SK-N-SH (cell line): Measurements from ENCODE around the gene EXD2. TPM values are rescaled to one million over a fixed set of nuclear protein-coding genes. Genes with fewer than 3 reads are reported as not detected.

Experiments
- CTCF ChIA-PET: fragments of 300-600, 350-600 bp; formaldehyde crosslinking; extraction: SDS; loops from one replicate; lab custom pipeline; 2021; lab: Yijun Ruan, JAX
- POLR2A ChIA-PET: fragments of 350-600 bp; sonication (Branson Sonifier 250); formaldehyde crosslinking; extraction: SDS; loops from one replicate; lab custom pipeline; 2020; ENCODE audit warnings: antibody characterized with exemption, inconsistent platforms; lab: Yijun Ruan, JAX
- DNase-seq: peaks from one replicate; pipeline ENCODE4 v3.0.0; 2012
- H2AFZ ChIP-seq: fragments of 200-600 bp; sonication (generic); 2 replicates; pipeline ENCODE4 v1.8.1; 2016; ENCODE audit warnings: antibody characterized with exemption, mild to moderate bottlenecking, low read depth
- H3F3A ChIP-seq: fragments of 200-600 bp; sonication (generic); replicated peaks from 2 replicates; pipeline ENCODE3; 2016; ENCODE audit warnings: antibody characterized with exemption, mild to moderate bottlenecking; ENCODE audit not compliant: insufficient read depth
- H3K27ac ChIP-seq, 2 experiments: fragments of 200-500 bp in 1 of 2; fragments of 200-600 bp in 1 of 2; sonication (Bioruptor generic) in 1 of 2; sonication (generic), shearing (Covaris generic) in 1 of 2; 2 replicates each; pipeline versions ENCODE4 v1.5.1 to v1.6.1; 2014 to 2016; ENCODE audit warnings: low read depth in 2 of 2, inconsistent platforms in 1 of 2, low read length in 1 of 2, mild to moderate bottlenecking in 1 of 2, mixed read lengths in 1 of 2
- H3K27me3 ChIP-seq: fragments of 200-600 bp; sonication (generic), shearing (Covaris generic); 2 replicates; pipeline ENCODE4 v1.6.1; 2016; ENCODE audit warnings: mixed run types; ENCODE audit not compliant: insufficient read depth
- H3K36me3 ChIP-seq, 2 experiments: fragments of 200-500 bp in 1 of 2; fragments of 200-600 bp in 1 of 2; sonication (Bioruptor generic) in 1 of 2; sonication (generic) in 1 of 2; replicated peaks in 1 of 2; 2 replicates each; pipeline versions ENCODE3 to v1.5.1; 2014 to 2016; ENCODE audit warnings: low read length in 1 of 2, mild to moderate bottlenecking in 1 of 2; ENCODE audit not compliant: insufficient read depth in 2 of 2, control insufficient read depth in 1 of 2
- H3K4me1 ChIP-seq, 2 experiments: fragments of 200-500 bp in 1 of 2; fragments of 200-600 bp in 1 of 2; sonication (Bioruptor generic) in 1 of 2; sonication (generic), shearing (Covaris generic) in 1 of 2; 2 replicates each; pipeline versions ENCODE4 v1.5.1 to v1.6.1; 2014 to 2016; ENCODE audit warnings: low read depth in 1 of 2, low read length in 1 of 2, mixed run types in 1 of 2; ENCODE audit not compliant: insufficient read depth in 2 of 2, control insufficient read depth in 1 of 2
- H3K4me2 ChIP-seq: fragments of 200-600 bp; sonication (generic), shearing (Covaris generic); 2 replicates; pipeline ENCODE4 v1.6.1; 2017; ENCODE audit warnings: mixed run types
- H3K4me3 ChIP-seq, 2 experiments: fragments of 200-500 bp in 1 of 2; fragments of 200-600 bp in 1 of 2; sonication (Bioruptor generic) in 1 of 2; sonication (generic), shearing (Covaris generic) in 1 of 2; 2 replicates each; pipeline versions ENCODE4 v1.5.1 to v1.8.1; 2014 to 2016; ENCODE audit warnings: low read depth in 2 of 2, inconsistent platforms in 1 of 2, low read length in 1 of 2, mild to moderate bottlenecking in 1 of 2, mixed read lengths in 1 of 2, moderate library complexity in 1 of 2
- H3K79me2 ChIP-seq: fragments of 200-600 bp; sonication (generic); 2 replicates; pipeline ENCODE4 v1.8.1; 2017; ENCODE audit warnings: mild to moderate bottlenecking; ENCODE audit not compliant: insufficient read depth
- H3K9ac ChIP-seq: fragments of 200-600 bp; sonication (generic); 2 replicates; pipeline ENCODE4 v1.6.1; 2017; ENCODE audit warnings: mixed run types
- H3K9me2 ChIP-seq: fragments of 200-600 bp; sonication (generic); 2 replicates; pipeline ENCODE4 v1.6.1; 2017; ENCODE audit warnings: mixed run types
- H3K9me3 ChIP-seq: fragments of 200-600 bp; sonication (generic); 2 replicates; pipeline ENCODE4 v1.6.1; 2017; ENCODE audit warnings: mixed run types, mild to moderate bottlenecking, moderate library complexity
- H4K20me1 ChIP-seq: fragments of 200-600 bp; sonication (generic); 2 replicates; pipeline ENCODE4 v1.6.1; 2017; ENCODE audit warnings: mild to moderate bottlenecking, mixed run types; ENCODE audit not compliant: insufficient read depth
- CTCF ChIP-seq: fragments of 200-600 bp; sonication (generic); IDR thresholded peaks from 2 replicates; pipeline ENCODE4 v1.6.1; 2017; ENCODE audit warnings: antibody characterized with exemption, mild to moderate bottlenecking, moderate library complexity
- EP300 ChIP-seq, 2 experiments: IDR thresholded peaks; 2 replicates each; pipeline versions ENCODE4 v1.4.0 to v1.6.1; 2012; ENCODE audit warnings: borderline replicate concordance in 1 of 2, low read depth in 1 of 2, low read length in 1 of 2
- NFIC ChIP-seq: IDR thresholded peaks from 2 replicates; pipeline ENCODE4 v1.4.0; 2012; ENCODE audit warnings: borderline replicate concordance
- NRF1 ChIP-seq: IDR thresholded peaks from 2 replicates; pipeline ENCODE4 v1.6.1; 2012; ENCODE audit warnings: low read depth, mild to moderate bottlenecking, low read length
- PBX3 ChIP-seq: IDR thresholded peaks from 2 replicates; pipeline ENCODE4; 2012
- SIN3A ChIP-seq: IDR thresholded peaks from 2 replicates; pipeline ENCODE4 v1.6.1; 2012; ENCODE audit warnings: low read depth, mild to moderate bottlenecking, low read length, moderate library complexity, borderline replicate concordance
- TEAD4 ChIP-seq: IDR thresholded peaks from 2 replicates; pipeline ENCODE4 v1.4.0; 2012; ENCODE audit warnings: mild to moderate bottlenecking, borderline replicate concordance; ENCODE audit not compliant: insufficient read depth
- ZBTB33 ChIP-seq: IDR thresholded peaks from 2 replicates; pipeline ENCODE4 v1.4.0; 2012; ENCODE audit warnings: low read depth, borderline replicate concordance
- WGBS: methylation state at CpG from one replicate; pipeline ENCODE4 v1.1.6; 2017; ENCODE audit warnings: low lambda C conversion rate; 5-methylcytosine and 5-hydroxymethylcytosine counted together
- polyA plus RNA-seq, 3 experiments: library from polyadenylated mRNA; depleted of rRNA; stranded (reverse); fragments of >200 nt; gene quantifications; 2 replicates each; pipeline ENCODE4 v1.2.3, GENCODE V29; 2012
- TF ChIP-seq, protein P1 (sequence below): fragments of 150-350 bp; IDR thresholded peaks from 2 replicates; pipeline ENCODE4 v1.6.1; 2017; ENCODE audit warnings: antibody characterized with exemption, low read length, low read depth, borderline replicate concordance

EXD2 gene
- polyA plus RNA-seq, 1 of the 3 experiments (the other 2 are of a cell fraction) = 15.1 TPM

DNA sequence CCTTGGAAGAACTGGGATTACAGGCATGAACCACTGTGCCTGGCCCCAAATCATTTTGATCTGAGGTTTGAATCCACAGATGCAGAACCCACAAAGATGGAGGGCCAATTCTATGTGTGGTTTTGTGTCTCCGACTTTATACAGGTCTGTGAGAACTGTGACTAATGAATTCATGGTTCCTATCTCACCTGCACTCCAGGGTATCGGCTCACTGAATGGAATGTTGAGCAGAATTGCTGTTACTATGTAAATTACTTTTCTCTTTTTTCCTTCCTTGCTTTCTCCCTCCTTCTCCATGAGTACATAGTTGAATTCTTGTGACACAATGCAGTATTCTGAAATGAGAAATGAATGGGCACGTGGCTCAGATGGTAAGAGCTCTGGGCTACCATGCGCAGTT is 47.6 kb downstream of the EXD2 start:
- Histone ChIP-seq H4K20me1 (no peaks in the 10 kb centered on the region), H2AFZ (no peak overlapping the region), H3K9me2 (no peaks in the 10 kb centered on the region), H3K36me3 (peaks cover 22 to 66% of the 10 kb centered on the region in 2 experiments), H3F3A (peaks cover 7% of the 10 kb centered on the region), H3K27ac (no peak overlapping the region), H3K79me2 (no peaks in the 10 kb centered on the region), H3K9ac (no peak overlapping the region), H3K9me3 (no peaks in the 10 kb centered on the region), H3K4me1 (no peaks in the 10 kb centered on the region; a peak in 1 of 4 replicates), H3K4me3 (no peak overlapping the region), H3K27me3 (no peaks in the 10 kb centered on the region), H3K4me2 (no peak overlapping the region)
- no peak for DNase-seq
- TF ChIP-seq NRF1 (no peak), CTCF (no peak), ZBTB33 (no peak), NFIC (no peak), SIN3A (no peak), TEAD4 (no peak), EP300 (IDR thresholded peaks at IDR 0.05; ENCODE audit: borderline replicate concordance in 1 of 2, low read depth in 1 of 2, low read length in 1 of 2) (no peak), PBX3 (no peak)
- TF ChIP-seq, protein P1, sequence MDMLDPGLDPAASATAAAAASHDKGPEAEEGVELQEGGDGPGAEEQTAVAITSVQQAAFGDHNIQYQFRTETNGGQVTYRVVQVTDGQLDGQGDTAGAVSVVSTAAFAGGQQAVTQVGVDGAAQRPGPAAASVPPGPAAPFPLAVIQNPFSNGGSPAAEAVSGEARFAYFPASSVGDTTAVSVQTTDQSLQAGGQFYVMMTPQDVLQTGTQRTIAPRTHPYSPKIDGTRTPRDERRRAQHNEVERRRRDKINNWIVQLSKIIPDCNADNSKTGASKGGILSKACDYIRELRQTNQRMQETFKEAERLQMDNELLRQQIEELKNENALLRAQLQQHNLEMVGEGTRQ = no peak
- 94% methylated on average over 4 of the region's 4 CpGs for WGBS
- POLR2A ChIA-PET = no interaction called here
- CTCF ChIA-PET = interaction anchor here (1.1 to 5.1 kb wide), 3 partner anchors 18 to 128 kb away, joined by 3 to 92 read pairs (median 3); no protein-coding TSS in a partner anchor
